Endothelial cell (in vitro differentiated cells): ENCODE data around the gene KIR3DL1. TPM values are rescaled to one million over a fixed set of nuclear protein-coding genes. Genes with fewer than 3 reads are reported as not detected.
"Not testable (repeated sequence)": the region's sequence is repeated elsewhere in the genome, so short reads cannot be mapped to it uniquely, and the experiment has no call there.

ENCODE experiments used
- DNase-seq: peaks from one replicate; pipeline ENCODE4 v3.0.0; 2021; ENCODE audit warnings: low spot score
- H3K27ac Mint-ChIP-seq: one replicate; pipeline ENCODE4 v1.8.0; 2021; ENCODE audit warnings: mixed read lengths, inconsistent platforms; ENCODE audit not compliant: unreplicated experiment
- H3K27me3 Mint-ChIP-seq: one replicate; pipeline ENCODE4 v1.8.0; 2021; ENCODE audit warnings: mild to moderate bottlenecking, moderate library complexity, mixed read lengths, inconsistent platforms; ENCODE audit not compliant: unreplicated experiment
- H3K36me3 Mint-ChIP-seq: one replicate; pipeline ENCODE4 v1.8.0; 2021; ENCODE audit warnings: mild to moderate bottlenecking, low read depth, mixed read lengths, inconsistent platforms; ENCODE audit not compliant: unreplicated experiment
- H3K4me1 Mint-ChIP-seq: one replicate; pipeline ENCODE4 v1.8.0; 2021; ENCODE audit warnings: mild to moderate bottlenecking, mixed read lengths, inconsistent platforms; ENCODE audit not compliant: unreplicated experiment
- H3K4me3 Mint-ChIP-seq: one replicate; pipeline ENCODE4 v1.8.0; 2021; ENCODE audit warnings: mild to moderate bottlenecking, mixed read lengths, inconsistent platforms; ENCODE audit not compliant: unreplicated experiment
- H3K9me3 Mint-ChIP-seq: one replicate; pipeline ENCODE4 v1.8.0; 2021; ENCODE audit warnings: mixed read lengths, inconsistent platforms; ENCODE audit not compliant: unreplicated experiment
- CTCF ChIP-seq: fragments of 200-600 bp; sonication (generic); IDR thresholded peaks from one replicate; pipeline ENCODE4 v1.5.0; 2021; ENCODE audit warnings: antibody characterized with exemption; ENCODE audit not compliant: unreplicated experiment
- total RNA-seq: library from RNA; stranded (reverse); fragmentation: NEBNext Ultra II Directional; extraction: Animal tissue kit (Norgen Biotek cat#: 25700); gene quantifications from one replicate; pipeline ENCODE4 v1.2.1, GENCODE V29; 2021; ENCODE audit not compliant: unreplicated experiment

The KIR3DL1 gene
- total RNA-seq, 1 donor from 2014 or later, result not detected

- H3K4me3 Mint-ChIP-seq, H3K4me1 Mint-ChIP-seq, DNase-seq, H3K27me3 Mint-ChIP-seq, H3K27ac Mint-ChIP-seq: not testable (repeated sequence)
- Mint-ChIP-seq H3K9me3 (peaks cover 52% of the 10 kb centered on the region), H3K36me3 (peaks cover 26% of the 10 kb centered on the region)
Observed at GRCh38 chr19:54788154-54788553, 28.1 kb upstream of the KIR3DL1 start.

DNA sequence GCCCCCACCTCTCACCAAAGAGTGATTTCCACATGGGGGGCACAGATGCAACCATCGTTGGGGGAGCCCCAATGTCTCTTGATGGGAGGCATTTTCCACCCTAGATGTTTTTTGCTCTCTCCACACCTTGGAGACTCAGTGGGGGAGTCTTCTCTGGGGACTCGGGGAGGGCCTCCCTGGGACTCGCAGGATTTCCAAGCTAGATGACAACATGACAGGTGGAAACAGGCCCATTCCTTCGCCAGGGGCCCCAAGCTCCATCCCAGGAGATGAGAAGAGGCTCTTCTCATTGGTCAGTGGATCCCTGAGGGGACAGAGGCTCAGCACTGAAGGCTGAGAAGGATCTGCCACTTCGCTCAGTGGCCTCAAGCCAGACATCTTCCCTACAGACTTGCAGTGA lies 25.6 kb upstream of the KIR3DL1 start:
- Mint-ChIP-seq H3K27me3 (peaks cover 8% of the 10 kb centered on the region), H3K27ac (no peak overlapping the region), H3K36me3 (peaks cover 25% of the 10 kb centered on the region), H3K9me3 (peaks cover 40% of the 10 kb centered on the region), H3K4me3 (no peak overlapping the region), H3K4me1 (no peaks in the 10 kb centered on the region)
- DNase-seq, result no peak
- TF ChIP-seq CTCF, result no peak

DNA sequence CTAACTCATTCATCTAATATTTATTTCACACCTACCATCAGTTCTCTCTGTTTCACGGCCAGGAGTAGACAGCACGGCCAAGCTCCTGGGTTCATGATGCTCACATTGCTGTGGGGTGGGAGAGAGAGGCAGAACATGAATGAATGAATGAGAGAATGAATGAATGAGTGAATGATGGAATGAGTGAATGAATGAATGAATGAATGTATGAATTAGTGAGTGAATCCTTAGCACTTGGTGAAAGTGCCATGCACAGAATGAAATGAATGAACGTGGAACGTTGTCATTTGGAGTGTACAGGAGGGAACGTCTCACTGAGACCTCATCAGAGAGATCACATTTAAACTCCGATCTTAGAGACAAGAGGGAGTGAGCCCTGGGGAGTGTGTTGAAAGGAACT lies 24.8 kb upstream of the KIR3DL1 start:
- H3K4me3 Mint-ChIP-seq, result no peak overlapping the region
- peaks cover 21% of the 10 kb centered on the region for H3K36me3 Mint-ChIP-seq
- no peaks in the 10 kb centered on the region for H3K4me1 Mint-ChIP-seq
- no peak for TF ChIP-seq CTCF
- H3K9me3 Mint-ChIP-seq, result peaks cover 36% of the 10 kb centered on the region
- no peak for DNase-seq
- peaks cover 6% of the 10 kb centered on the region for H3K27me3 Mint-ChIP-seq
- no peak overlapping the region for H3K27ac Mint-ChIP-seq

DNA sequence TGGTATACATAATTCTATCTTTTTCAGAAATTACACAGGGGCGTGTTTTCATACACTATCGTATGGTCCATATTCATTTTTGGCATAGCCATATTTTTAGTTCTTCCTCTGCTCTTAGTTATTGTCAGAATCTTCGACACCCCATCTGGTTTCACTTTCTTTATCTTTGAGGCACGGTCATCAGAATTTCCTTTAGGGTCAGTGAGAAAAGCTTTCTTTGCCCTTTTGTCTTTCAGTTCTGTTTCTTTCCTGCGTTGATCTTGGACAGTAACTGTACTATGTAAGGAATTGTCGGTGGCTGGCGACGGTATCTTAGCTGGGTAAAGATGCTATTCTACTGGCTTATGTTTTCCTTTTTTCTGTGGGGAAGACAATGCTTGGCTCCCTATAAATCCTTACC lies 23.5 kb upstream of the KIR3DL1 start:
- H3K27ac Mint-ChIP-seq, result no peak overlapping the region
- H3K36me3 Mint-ChIP-seq, result peaks cover 14% of the 10 kb centered on the region
- no peak for TF ChIP-seq CTCF
- peaks cover 31% of the 10 kb centered on the region for H3K9me3 Mint-ChIP-seq
- peaks cover 6% of the 10 kb centered on the region for H3K27me3 Mint-ChIP-seq
- H3K4me3 Mint-ChIP-seq, result no peak overlapping the region
- H3K4me1 Mint-ChIP-seq, result no peaks in the 10 kb centered on the region
- no peak for DNase-seq

- Mint-ChIP-seq H3K36me3 (no peaks in the 10 kb centered on the region), H3K9me3 (peaks cover 19% of the 10 kb centered on the region), H3K4me1 (no peaks in the 10 kb centered on the region), H3K4me3 (no peak overlapping the region), H3K27me3 (no peaks in the 10 kb centered on the region), H3K27ac (no peak overlapping the region)
- DNase-seq, result no peak
- TF ChIP-seq CTCF, result no peak
Observed at GRCh38 chr19:54795758-54796157, 20.5 kb upstream of the KIR3DL1 start.

GRCh38 chr19:54803410-54803809 lies 12.9 kb upstream of the KIR3DL1 start, which contains the start of gene KIR2DL4:
KIR2DL4 (plus strand) TSS chr19:54803610; CDS start chr19:54803652, 42 bp downstream.
- Mint-ChIP-seq H3K27me3 (peaks cover 6% of the 10 kb centered on the region), H3K4me1 (no peaks in the 10 kb centered on the region), H3K9me3 (peaks cover 49% of the 10 kb centered on the region), H3K27ac (no peak within 1 kb of the TSS), H3K4me3 (no peak within 1 kb of the TSS), H3K36me3 (peaks cover 13% of the 10 kb centered on the region)
- DNase-seq, result no peak
- TF ChIP-seq CTCF, result no peak
